ENCODE results near the gene NTNG2.

NTNG2 gene

DNA sequence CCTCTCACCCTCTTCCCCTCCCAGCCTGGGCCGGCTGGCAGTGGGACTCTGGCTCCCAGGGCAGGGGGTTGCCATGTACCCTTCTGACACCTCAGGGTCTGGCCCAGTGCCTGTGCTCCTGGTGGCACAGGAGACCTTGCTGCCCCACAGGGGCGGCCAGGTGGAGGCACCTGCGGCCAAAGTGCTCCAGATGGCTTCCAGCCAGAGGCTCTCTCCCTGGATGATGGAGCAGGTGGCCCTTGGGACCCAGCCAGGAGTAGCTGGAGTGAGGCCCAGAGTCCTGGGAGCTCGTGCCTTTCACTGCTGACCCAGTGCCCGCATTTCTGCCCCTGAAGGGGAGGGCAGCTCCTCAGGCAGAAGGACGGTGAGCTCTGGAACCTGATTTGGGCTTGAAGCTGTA, 87.3 kb downstream of the NTNG2 start:
- H3K9me3 ChIP-seq (ENCODE audit: insufficient read depth, low read depth, low read length): no peaks in the 10 kb centered on the region
- H3K79me2 ChIP-seq (ENCODE audit: insufficient read depth, low read length): no peaks in the 10 kb centered on the region
- no peak overlapping the region for H3K9ac ChIP-seq (ENCODE audit: low read depth, low read length, poor library complexity, severe bottlenecking)
- H3K27me3 ChIP-seq (ENCODE audit: insufficient read depth, low read length, poor library complexity, severe bottlenecking): no peaks in the 10 kb centered on the region
- H3K36me3 ChIP-seq (ENCODE audit: insufficient read depth, low read length): no peaks in the 10 kb centered on the region
- peaks cover 7% of the 10 kb centered on the region for H3K4me1 ChIP-seq (ENCODE audit: insufficient read depth, low read length, poor library complexity, severe bottlenecking)
- no peak overlapping the region for H3K4me3 ChIP-seq (ENCODE audit: low read length, poor library complexity, severe bottlenecking)
- H3K9me2 ChIP-seq (replicated peaks; ENCODE audit: low read depth, low read length): no peaks in the 10 kb centered on the region
- H2AFZ ChIP-seq (ENCODE audit: low read length): no peak overlapping the region
- H3F3A ChIP-seq (ENCODE audit: low read depth): no peaks in the 10 kb centered on the region
- no peak for TF ChIP-seq CTCF (conservative IDR thresholded peaks at IDR 0.05; ENCODE audit: low read length)
- no peak for TF ChIP-seq EZH2phosphoT487 (IDR thresholded peaks at IDR 0.05; ENCODE audit: borderline replicate concordance)
- no peaks in the 10 kb centered on the region for H4K20me1 ChIP-seq (ENCODE audit: insufficient read depth, low read length, poor library complexity, severe bottlenecking)
- no peak overlapping the region for H3K4me2 ChIP-seq (ENCODE audit: low read depth, low read length, poor library complexity, severe bottlenecking)

DNA sequence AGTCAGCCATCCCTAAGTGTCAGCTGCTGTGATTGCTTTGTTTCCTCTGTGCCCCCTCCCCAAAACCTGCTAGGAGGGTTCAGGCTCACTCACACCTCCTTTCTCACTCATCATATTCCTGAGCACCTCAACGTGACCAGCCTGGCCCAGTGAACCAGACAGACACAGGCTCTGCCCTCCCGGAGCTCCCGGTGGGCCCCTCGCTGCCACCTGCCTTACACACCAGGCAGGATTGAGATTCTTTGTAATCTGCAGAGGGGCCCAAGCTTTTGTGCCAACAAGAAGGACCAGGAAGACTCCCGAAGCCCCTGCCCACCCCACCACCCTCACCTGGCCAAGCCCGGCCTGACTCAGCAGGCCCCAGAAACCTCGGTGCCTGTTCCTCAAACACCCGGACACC, 87.8 kb downstream of the NTNG2 start:
- Histone ChIP-seq H3K9me2 (replicated peaks; ENCODE audit: low read depth, low read length) (no peaks in the 10 kb centered on the region), H3K36me3 (ENCODE audit: insufficient read depth, low read length) (no peaks in the 10 kb centered on the region), H3K4me2 (ENCODE audit: low read depth, low read length, poor library complexity, severe bottlenecking) (no peak overlapping the region), H3K9me3 (ENCODE audit: insufficient read depth, low read depth, low read length) (no peaks in the 10 kb centered on the region), H3K79me2 (ENCODE audit: insufficient read depth, low read length) (no peaks in the 10 kb centered on the region), H3K4me1 (ENCODE audit: insufficient read depth, low read length, poor library complexity, severe bottlenecking) (peaks cover 7% of the 10 kb centered on the region), H4K20me1 (ENCODE audit: insufficient read depth, low read length, poor library complexity, severe bottlenecking) (no peaks in the 10 kb centered on the region), H2AFZ (ENCODE audit: low read length) (no peak overlapping the region), H3K27me3 (ENCODE audit: insufficient read depth, low read length, poor library complexity, severe bottlenecking) (no peaks in the 10 kb centered on the region), H3K9ac (ENCODE audit: low read depth, low read length, poor library complexity, severe bottlenecking) (no peak overlapping the region), H3K4me3 (ENCODE audit: low read length, poor library complexity, severe bottlenecking) (no peak overlapping the region), H3F3A (ENCODE audit: low read depth) (no peaks in the 10 kb centered on the region)
- no peak for TF ChIP-seq EZH2phosphoT487 (IDR thresholded peaks at IDR 0.05; ENCODE audit: borderline replicate concordance)
- TF ChIP-seq CTCF (conservative IDR thresholded peaks at IDR 0.05; ENCODE audit: low read length): no peak

GRCh38 chr9:132250324-132251262, 88.7 kb downstream of the NTNG2 start:
- Histone ChIP-seq H3K9me3 (ENCODE audit: insufficient read depth, low read depth, low read length) (no peaks in the 10 kb centered on the region), H3K79me2 (ENCODE audit: insufficient read depth, low read length) (no peaks in the 10 kb centered on the region), H3K36me3 (ENCODE audit: insufficient read depth, low read length) (no peaks in the 10 kb centered on the region), H4K20me1 (ENCODE audit: insufficient read depth, low read length, poor library complexity, severe bottlenecking) (no peaks in the 10 kb centered on the region), H3K9ac (ENCODE audit: low read depth, low read length, poor library complexity, severe bottlenecking) (no peak overlapping the region), H3K27me3 (ENCODE audit: insufficient read depth, low read length, poor library complexity, severe bottlenecking) (no peaks in the 10 kb centered on the region), H3K4me2 (ENCODE audit: low read depth, low read length, poor library complexity, severe bottlenecking) (no peak overlapping the region), H3K9me2 (replicated peaks; ENCODE audit: low read depth, low read length) (no peaks in the 10 kb centered on the region), H3F3A (ENCODE audit: low read depth) (no peaks in the 10 kb centered on the region), H2AFZ (ENCODE audit: low read length) (no peak overlapping the region), H3K4me1 (ENCODE audit: insufficient read depth, low read length, poor library complexity, severe bottlenecking) (peaks cover 6% of the 10 kb centered on the region), H3K4me3 (ENCODE audit: low read length, poor library complexity, severe bottlenecking) (no peak overlapping the region)
- no peak for TF ChIP-seq EZH2phosphoT487 (IDR thresholded peaks at IDR 0.05; ENCODE audit: borderline replicate concordance)
- no peak for TF ChIP-seq CTCF (conservative IDR thresholded peaks at IDR 0.05; ENCODE audit: low read length)

Measured in Loucy (cell line).